PC-9 (cell line): Measurements from ENCODE around the gene TBC1D3H. TPM values are rescaled to one million over a fixed set of nuclear protein-coding genes. Genes with fewer than 3 reads are reported as not detected.

Source experiments
- total RNA-seq: library from RNA; stranded (reverse); gene quantifications from 2 replicates; pipeline ENCODE4 v1.2.3, GENCODE V29; 2021

TBC1D3H gene
- total RNA-seq, 1 experiment from 2014 or later = not detected

Other genes starting within 250 kb of the TBC1D3H start
- gene TBC1D3B, start 211.8 kb downstream of the TBC1D3H start, total RNA-seq = 13.8 and 18.6 TPM in 2 replicates
- gene CCL3L1, start 191.7 kb downstream of the TBC1D3H start, total RNA-seq = not detected in 2 replicates
- not detected in 2 replicates for gene CCL4L2, start 177.4 kb downstream of the TBC1D3H start, total RNA-seq
- 0.50 and 0.81 TPM in 2 replicates for gene TBC1D3I, start 123.9 kb downstream of the TBC1D3H start, total RNA-seq
- gene TBC1D3G, start 64.6 kb downstream of the TBC1D3H start, total RNA-seq = not detected in 2 replicates
- gene ZNHIT3, start 98.2 kb upstream of the TBC1D3H start, total RNA-seq = 32.1 and 35.5 TPM in 2 replicates
- gene MYO19, start 146.4 kb upstream of the TBC1D3H start, total RNA-seq = 110 and 115 TPM in 2 replicates
- gene PIGW, start 146.6 kb upstream of the TBC1D3H start, total RNA-seq = 6.3 and 8.0 TPM in 2 replicates
- gene GGNBP2, start 156.5 kb upstream of the TBC1D3H start, total RNA-seq = 51.4 and 59.6 TPM in 2 replicates
- gene DHRS11, start 203.4 kb upstream of the TBC1D3H start, total RNA-seq = 18.0 and 24.2 TPM in 2 replicates
- 9.6 and 10.9 TPM in 2 replicates for gene MRM1, start 213.1 kb upstream of the TBC1D3H start, total RNA-seq